ENCODE measurements around the gene IQCC. TPM values are rescaled to one million over a fixed set of nuclear protein-coding genes. Genes with fewer than 3 reads are reported as not detected.
A peak's percentile ranks its signal among the peaks of the same experiment; 100 is the strongest.

The IQCC gene
- total RNA-seq, 1 donor from 2014 or later, result 3.8 TPM

DNA sequence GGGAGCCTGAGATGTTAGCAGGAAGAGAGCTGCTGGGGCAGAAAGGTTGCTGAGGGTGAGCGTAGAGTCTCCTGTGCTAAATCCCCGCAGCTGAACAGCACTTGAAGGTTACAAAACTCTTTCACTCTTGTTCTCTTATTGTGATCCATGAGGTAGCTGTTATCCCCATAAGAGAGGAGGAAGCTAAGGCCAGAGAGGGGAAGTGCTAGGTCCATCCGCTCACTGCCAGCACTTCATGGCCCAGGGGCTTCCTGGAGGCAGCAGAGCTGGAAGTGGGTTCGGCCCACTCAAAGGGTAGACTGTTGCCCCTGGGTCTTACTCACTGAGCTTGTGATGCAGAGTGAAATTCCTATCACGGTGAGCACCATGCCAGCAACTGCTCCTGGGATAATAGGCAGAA is 11.1 kb downstream of the IQCC start:
- no peak overlapping the region for H3K27ac Mint-ChIP-seq
- H3K4me3 Mint-ChIP-seq, result no peak overlapping the region

GRCh38 chr1:32219022-32219421 is 13.6 kb downstream of the IQCC start:
- no peak overlapping the region for H3K27ac Mint-ChIP-seq
- H3K4me3 Mint-ChIP-seq, result no peak overlapping the region
- TF ChIP-seq CTCF (IDR thresholded peaks at IDR 0.05; ENCODE audit: unreplicated experiment), result no peak
- H3K27me3 Mint-ChIP-seq (ENCODE audit: low read depth), result no peaks in the 10 kb centered on the region
- H3K9me3 Mint-ChIP-seq, result no peaks in the 10 kb centered on the region
- H3K36me3 Mint-ChIP-seq, result peaks cover 2% of the 10 kb centered on the region
- DNase-seq (ENCODE audit: low spot score in 2 of 2, unreplicated experiment in 2 of 2), result no peak
- H3K4me1 Mint-ChIP-seq, result peaks cover 24% of the 10 kb centered on the region

More for the DNA sequence above, 11.1 kb downstream of the IQCC start:
- DNase-seq (ENCODE audit: low spot score in 2 of 2, unreplicated experiment in 2 of 2), result no peak
- no peak for TF ChIP-seq CTCF (IDR thresholded peaks at IDR 0.05; ENCODE audit: unreplicated experiment)
- H3K9me3 Mint-ChIP-seq, result no peaks in the 10 kb centered on the region
- peaks cover 12% of the 10 kb centered on the region for H3K4me1 Mint-ChIP-seq
- no peaks in the 10 kb centered on the region for H3K36me3 Mint-ChIP-seq
- no peaks in the 10 kb centered on the region for H3K27me3 Mint-ChIP-seq (ENCODE audit: low read depth)

DNA sequence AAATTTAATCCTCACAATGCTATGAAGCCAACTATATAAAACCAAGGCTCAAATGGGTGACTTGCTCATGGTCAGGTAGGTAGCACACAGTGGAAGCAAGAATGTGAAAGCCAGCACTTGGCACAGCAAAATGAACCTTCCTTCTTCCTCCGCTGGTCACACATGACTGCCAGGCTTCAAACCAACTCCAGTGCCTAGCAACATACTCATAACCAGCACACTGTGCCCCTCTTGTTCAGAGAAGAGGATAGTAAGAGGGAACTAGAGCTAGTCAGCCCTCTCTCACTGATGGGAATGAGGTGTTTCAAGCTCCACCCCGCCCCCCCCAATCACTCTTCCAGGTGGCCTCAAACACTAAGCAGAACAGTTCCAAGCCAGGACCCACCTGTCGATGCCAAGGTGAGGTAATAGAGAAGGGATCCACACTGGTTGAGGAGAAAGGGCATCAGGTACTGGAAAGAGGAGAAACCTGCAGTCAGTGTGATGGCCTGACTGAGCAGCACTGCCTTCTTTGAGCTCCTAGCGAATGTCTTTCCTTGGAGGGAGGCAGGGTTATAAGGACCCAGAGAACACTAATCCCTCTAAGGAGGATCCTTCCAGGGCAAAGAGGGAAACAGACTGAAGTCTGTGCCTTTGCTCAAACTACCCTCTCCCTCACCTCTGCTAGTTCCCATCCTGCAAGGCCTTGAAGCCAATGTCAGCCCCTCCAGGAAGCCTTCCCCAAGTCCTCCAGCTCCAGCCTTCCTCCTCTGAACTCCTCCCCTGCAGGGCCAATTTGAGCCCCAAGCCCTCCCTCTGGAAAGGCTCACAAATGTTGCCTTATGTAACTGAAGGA is 15.5 kb downstream of the IQCC start:
- H3K4me3 Mint-ChIP-seq, result peak overlapping the region; percentile 98
- H3K4me1 Mint-ChIP-seq, result peaks cover 25% of the 10 kb centered on the region
- peak overlapping the region; percentile 98 for H3K27ac Mint-ChIP-seq
- no peaks in the 10 kb centered on the region for H3K27me3 Mint-ChIP-seq (ENCODE audit: low read depth)
- H3K9me3 Mint-ChIP-seq, result no peaks in the 10 kb centered on the region
- no peak for DNase-seq (ENCODE audit: low spot score in 2 of 2, unreplicated experiment in 2 of 2)
- no peak for TF ChIP-seq CTCF (IDR thresholded peaks at IDR 0.05; ENCODE audit: unreplicated experiment)
- peaks cover 11% of the 10 kb centered on the region for H3K36me3 Mint-ChIP-seq

- H3K4me3 Mint-ChIP-seq, result peak overlapping the region; percentile 98
- H3K36me3 Mint-ChIP-seq, result peaks cover 15% of the 10 kb centered on the region
- peak overlapping the region; percentile 98 for H3K27ac Mint-ChIP-seq
- TF ChIP-seq CTCF (IDR thresholded peaks at IDR 0.05; ENCODE audit: unreplicated experiment), result no peak
- H3K27me3 Mint-ChIP-seq (ENCODE audit: low read depth), result no peaks in the 10 kb centered on the region
- H3K9me3 Mint-ChIP-seq, result no peaks in the 10 kb centered on the region
- DNase-seq (ENCODE audit: low spot score in 2 of 2, unreplicated experiment in 2 of 2), result no peak
- peaks cover 25% of the 10 kb centered on the region for H3K4me1 Mint-ChIP-seq
Observed at GRCh38 chr1:32221581-32221979, 16.1 kb downstream of the IQCC start.

GRCh38 chr1:32221980-32222755 is 16.7 kb downstream of the IQCC start, which contains the start of the genes EIF3I and TMEM234:
TSS of gene EIF3I (plus strand) at chr1:32222407. CDS start at chr1:32222442, 35 bp downstream.
TSS of gene TMEM234 (minus strand) at chr1:32222353. CDS start at chr1:32222322, 31 bp downstream.
- H3K27me3 Mint-ChIP-seq (ENCODE audit: low read depth), result no peaks in the 10 kb centered on the region
- peak; percentile 76 to 88 for DNase-seq (ENCODE audit: low spot score in 2 of 2, unreplicated experiment in 2 of 2)
- H3K4me3 Mint-ChIP-seq, result peak within 1 kb of the TSS; percentile 98
- no peaks in the 10 kb centered on the region for H3K9me3 Mint-ChIP-seq
- H3K36me3 Mint-ChIP-seq, result peaks cover 15% of the 10 kb centered on the region
- H3K27ac Mint-ChIP-seq, result peak within 1 kb of the TSS; percentile 98
- no peak for TF ChIP-seq CTCF (IDR thresholded peaks at IDR 0.05; ENCODE audit: unreplicated experiment)
- H3K4me1 Mint-ChIP-seq, result peaks cover 25% of the 10 kb centered on the region

Data from mesothelial cell of epicardium (in vitro differentiated cells).